Stimulated activated CD4-positive, alpha-beta T cell treated with anti-CD3 and anti-CD28 coated beads, Interleukin-12 subunit alpha, Interleukin-12 subunit beta, amount 100 ng/mL, for 48 hours (primary cell): Measurements from ENCODE around the gene CD163L1.
"Not testable (repeated sequence)": the region's sequence is repeated elsewhere in the genome, so short reads cannot be mapped to it uniquely, and the experiment has no call there.

Experiments used
- DNase-seq, 3 donors: peaks; one replicate each; pipeline ENCODE4 v3.0.0-alpha.2; 2020; ENCODE audit warnings: low read depth in 2 of 3, low spot score in 1 of 3

Gene CD163L1

DNA sequence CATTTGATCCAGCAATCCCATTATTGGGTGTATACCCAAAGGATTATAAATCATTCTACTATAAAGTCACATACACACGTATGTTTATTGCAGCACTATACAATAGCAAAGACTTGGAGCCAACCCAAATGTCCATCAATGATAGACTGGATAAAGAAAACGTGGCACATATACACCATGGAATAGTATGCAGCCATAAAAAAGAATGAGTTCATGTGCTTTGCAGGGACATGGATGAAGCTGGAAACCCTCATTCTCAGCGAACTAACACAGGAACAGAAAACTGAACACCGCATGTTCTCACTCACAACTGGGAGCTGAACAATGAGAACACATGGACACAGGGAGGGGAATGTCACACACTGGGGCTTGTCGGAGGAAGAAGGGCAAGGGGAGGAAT is 106.2 kb downstream of the CD163L1 start:
- not testable (repeated sequence) for DNase-seq

DNA sequence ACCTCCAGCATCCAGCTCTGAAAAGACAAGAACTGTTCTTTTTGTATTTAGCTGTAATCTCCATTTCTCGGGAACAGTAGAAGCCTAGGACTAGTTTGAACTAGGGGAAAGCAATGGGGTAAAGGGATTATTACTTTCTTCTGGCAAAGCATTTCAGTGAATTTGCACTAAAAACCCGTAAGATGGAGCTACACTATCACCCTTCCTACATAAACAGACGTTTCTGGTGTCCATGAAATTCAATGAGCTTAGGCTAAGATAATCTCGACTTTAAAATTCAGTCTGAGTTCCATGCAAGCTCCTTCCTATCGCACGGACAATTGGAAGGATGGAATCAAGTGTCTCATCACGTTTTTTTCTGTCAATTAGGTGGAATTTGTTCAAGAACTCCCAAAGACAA is 116.0 kb downstream of the CD163L1 start:
- DNase-seq = no peak

DNA sequence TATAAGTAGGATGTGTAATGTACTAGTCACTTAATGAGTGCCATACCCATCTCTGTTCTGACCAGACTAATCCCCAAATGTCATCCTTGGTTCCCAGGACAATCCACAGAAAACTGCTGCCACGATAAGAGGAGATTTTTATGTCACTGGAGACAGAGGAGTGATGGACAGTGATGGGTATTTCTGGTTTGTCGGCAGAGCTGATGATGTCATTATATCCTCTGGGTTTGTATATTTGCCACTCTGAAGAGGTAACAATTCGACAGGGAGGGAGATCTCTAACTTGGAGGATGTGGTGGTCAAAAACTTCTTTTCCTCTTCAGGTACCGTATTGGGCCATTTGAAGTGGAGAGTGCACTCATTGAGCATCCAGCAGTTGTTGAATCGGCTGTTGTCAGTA is 119.8 kb downstream of the CD163L1 start:
- no peak for DNase-seq

DNA sequence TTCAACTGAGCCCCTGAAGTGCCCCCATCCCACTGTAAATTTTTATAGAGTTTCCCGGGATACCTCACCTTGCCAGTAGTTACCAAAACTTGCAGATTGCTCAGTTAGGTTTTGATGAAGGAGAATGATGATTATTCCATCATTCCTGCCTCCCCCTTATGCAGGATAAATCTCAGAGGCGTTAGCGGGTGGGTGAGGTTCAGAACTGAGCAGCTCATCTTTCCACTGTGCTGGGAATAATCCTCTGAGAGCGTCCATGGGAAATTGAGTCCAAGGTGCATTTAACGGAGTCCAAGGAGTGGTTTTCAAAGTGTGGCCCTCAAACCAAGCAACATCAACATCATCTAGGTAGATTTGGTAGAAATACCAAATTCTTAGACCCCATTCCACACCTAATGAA is 121.4 kb downstream of the CD163L1 start:
- DNase-seq = no peak

DNA sequence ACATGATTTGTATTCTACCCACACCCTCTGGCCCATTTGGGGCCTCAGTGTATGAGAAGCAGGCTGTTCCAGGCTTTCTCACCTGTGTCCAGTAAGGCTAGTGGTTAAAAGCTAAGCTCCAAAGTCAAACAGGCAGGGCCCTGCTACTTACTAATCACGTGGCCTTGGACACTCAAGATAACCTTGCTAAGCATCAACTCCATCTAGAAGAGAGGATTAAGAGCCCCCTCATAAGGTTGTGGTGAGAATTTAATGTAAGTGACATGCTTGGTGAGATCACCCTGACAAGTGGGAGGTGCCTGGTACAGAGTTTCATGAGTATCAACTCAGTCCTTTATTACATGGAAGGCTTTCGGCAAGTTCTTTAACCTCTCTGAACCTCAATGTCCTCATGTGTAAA is 122.3 kb downstream of the CD163L1 start:
- DNase-seq = no peak

DNA sequence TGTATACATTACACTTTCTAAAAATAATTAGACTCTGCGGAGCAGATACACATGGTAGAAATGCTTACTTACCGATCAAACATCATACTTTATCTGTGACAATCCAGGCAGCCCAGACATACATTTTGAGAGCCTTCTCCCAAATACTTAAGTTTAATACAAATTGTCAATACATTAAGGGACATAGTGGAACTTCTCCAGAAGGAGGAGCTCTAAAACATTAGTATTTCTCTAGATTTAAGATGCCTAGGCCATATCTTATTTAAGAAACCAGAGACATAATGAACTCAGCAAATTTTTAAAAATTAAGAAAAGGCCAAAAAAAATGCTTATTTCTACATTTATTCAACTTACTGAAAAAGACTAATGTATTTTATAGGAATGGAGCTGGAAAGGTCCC is 124.0 kb downstream of the CD163L1 start:
- no peak for DNase-seq

DNA sequence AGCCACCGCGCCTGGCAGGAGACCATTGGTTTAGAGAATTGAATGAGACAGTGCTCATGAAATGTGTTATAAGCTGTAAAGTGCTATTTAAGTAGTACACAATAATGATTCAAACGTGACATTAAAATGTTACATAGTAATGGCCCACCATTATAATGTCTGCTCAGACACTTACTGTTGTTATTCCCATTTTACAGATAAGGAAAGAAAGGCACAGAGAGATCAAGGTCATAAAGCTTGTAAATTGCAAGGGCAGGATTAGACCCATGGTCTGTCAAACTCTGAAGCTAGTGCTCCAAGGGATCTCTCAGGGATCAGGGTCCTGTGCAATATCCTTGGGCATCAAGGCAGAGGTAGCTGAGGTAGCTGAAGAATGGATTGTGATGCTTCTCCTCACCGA is 133.9 kb downstream of the CD163L1 start:
- no peak for DNase-seq
